ENCODE data around the gene BOLL.
"Not testable (repeated sequence)": the region's sequence is repeated elsewhere in the genome, so short reads cannot be mapped to it uniquely, and the experiment has no call there.

Gene BOLL

GRCh38 chr2:197784956-197785941 lies at the start of gene BOLL:
BOLL (minus strand) TSS chr2:197785319; CDS start chr2:197781850, 3,469 bp downstream.
- FAIRE-seq, result no peak

- not testable (repeated sequence) for FAIRE-seq
These were observed 49.7 kb upstream of the BOLL start for GRCh38 chr2:197834771-197835170.

DNA sequence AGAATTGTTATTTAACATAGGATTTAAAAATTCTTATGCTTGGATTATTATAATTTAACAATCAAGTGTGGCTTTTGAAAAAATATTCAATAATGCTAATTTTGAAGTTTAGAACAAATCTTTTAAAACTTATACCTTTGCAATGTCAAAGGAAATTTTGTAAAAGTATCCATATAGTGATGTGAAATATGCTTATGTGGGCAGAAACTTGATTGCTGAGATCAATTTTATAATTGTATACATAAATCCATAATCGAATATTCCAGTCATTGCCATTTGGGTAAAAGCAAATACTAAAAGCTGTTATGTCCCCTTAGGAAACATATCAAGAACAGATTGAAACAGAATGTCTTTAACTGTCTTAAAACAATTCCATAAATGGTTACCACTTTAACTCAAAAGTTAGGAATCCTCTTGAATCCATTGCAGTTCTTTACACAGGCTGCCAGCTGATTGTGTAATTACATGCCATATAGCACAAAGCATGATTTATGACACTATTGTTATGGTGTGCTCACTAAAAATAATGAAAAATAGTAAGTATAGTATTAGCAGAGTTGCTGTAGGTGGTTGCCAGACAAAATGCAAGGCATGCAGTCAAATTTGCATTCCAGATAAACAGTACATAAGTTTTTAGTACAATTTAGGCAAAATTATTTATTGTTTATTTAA lies 43.5 kb upstream of the BOLL start:
- peak; percentile 65 for FAIRE-seq

- FAIRE-seq, result no peak
These were observed 42.5 kb upstream of the BOLL start for GRCh38 chr2:197827618-197828017.

GRCh38 chr2:197822333-197822732 lies 37.2 kb upstream of the BOLL start:
- no peak for FAIRE-seq

- FAIRE-seq, result no peak
These were observed 36.6 kb upstream of the BOLL start for GRCh38 chr2:197821550-197822289.

- no peak for FAIRE-seq
These were observed 29.4 kb upstream of the BOLL start for GRCh38 chr2:197814526-197814925.

DNA sequence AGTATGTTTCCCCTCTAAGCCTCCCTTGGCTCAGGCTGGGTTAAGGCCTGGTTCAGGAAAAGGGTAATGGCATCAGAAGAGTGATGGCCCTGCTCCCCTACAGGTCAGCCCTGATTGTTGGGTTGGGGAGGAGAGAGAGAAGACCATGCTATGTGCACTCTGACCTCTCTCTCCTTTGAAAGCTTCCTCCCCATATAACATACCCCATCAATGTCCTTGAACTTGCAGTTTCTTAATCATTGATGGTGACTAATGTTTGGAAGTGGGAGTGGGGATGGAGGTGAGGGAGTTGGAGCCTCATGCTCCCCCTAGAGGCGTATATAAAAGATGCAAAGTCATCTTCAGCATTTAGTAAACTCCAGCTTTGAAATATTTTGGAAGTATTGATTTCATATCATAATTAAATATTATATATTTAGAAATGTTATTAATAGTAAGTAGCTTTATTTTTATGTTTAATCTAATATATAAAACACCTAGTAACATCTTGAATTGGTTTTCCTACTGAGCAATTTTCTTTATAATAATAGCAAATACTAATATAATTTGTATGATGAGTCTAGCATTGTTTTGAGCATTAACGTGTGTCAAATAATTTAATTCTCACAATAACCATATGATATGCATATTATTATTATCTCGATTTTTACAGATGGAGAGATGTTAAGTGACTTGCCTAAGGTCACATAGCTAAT lies 28.1 kb upstream of the BOLL start:
- peak; percentile 24 for FAIRE-seq

DNA sequence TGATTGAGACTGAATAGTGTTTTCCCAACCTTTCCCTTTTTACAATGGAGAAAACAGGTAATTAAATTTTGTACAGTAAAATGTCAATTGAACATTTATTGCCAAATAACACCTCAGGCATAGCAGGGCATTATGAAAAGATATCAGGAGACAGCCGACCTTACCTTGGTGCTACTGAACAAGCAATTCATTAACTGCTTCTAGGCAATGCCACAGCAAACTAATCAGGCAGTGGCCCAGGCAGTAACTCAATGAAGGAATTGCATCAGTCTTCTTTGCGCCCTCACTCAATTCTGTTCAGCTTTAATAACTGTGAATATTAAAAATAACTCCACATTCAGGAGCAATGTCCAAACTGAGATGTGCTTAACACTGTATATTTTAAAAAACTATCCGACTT lies 25.4 kb upstream of the BOLL start:
- FAIRE-seq, result no peak

DNA sequence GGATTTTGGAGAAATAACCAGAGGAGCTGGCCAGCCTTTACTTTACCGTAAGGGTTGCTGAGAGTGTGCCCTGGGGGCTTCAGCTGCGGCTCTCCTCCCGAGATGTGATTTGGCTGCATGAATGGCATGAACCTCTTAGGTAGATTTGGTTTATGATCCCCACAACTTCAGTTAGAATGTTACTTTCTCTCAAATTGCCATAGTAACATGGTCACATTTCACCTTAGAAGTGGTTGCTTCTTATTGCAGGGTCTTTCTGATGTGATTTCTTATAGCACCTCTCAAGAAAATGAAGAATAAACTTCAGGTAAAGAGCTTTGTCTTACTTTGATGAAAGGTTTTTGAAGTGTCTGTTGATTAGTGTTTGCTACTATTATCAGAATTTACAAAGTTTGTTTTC lies 24.9 kb upstream of the BOLL start:
- FAIRE-seq, result no peak

GRCh38 chr2:197809064-197809463 lies 23.9 kb upstream of the BOLL start:
- no peak for FAIRE-seq

- FAIRE-seq, result no peak
These were observed 20.9 kb upstream of the BOLL start for GRCh38 chr2:197805715-197806633.

DNA sequence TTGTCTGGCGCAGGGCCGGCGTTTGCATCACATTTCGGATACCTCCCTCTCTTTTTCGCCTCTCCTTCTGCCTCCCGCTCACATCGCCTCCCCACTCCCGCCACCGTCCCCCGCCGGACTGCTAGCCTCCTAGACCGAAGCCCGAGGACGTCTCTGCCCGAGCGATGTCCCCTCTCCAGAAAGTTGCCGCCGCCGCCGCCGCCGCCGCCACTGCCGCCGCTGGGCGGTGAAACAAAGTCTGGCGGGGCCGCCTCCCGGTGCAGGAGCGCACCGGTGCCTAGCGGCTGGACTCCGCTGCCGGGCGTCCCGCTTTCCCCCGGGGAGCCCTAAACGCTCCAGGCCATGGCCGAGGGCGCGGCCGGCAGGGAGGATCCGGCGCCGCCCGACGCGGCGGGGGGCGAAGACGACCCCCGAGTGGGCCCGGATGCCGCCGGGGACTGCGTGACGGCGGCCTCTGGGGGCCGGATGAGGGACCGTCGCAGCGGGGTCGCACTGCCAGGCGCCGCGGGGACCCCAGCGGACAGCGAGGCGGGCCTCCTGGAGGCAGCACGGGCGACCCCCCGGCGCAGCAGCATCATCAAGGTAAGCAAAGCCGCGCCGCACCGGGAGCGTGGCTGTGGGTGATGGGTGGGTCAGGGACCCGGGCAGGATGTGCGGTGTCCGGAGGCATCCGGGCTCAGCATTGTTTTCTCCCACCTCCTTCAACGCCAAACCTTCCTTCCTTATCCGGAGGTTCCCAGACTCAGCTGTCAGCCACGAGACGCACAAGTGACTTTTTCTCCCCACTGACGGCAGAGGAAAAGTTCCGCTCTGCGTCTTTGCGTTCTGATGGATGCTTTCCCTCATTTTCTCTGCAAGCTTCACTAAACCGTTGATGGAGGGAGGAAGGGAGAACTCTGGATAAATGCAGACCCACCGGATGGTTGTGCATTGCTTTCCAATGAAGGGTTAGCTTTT lies 19.9 kb upstream of the BOLL start:
- no peak for FAIRE-seq

DNA sequence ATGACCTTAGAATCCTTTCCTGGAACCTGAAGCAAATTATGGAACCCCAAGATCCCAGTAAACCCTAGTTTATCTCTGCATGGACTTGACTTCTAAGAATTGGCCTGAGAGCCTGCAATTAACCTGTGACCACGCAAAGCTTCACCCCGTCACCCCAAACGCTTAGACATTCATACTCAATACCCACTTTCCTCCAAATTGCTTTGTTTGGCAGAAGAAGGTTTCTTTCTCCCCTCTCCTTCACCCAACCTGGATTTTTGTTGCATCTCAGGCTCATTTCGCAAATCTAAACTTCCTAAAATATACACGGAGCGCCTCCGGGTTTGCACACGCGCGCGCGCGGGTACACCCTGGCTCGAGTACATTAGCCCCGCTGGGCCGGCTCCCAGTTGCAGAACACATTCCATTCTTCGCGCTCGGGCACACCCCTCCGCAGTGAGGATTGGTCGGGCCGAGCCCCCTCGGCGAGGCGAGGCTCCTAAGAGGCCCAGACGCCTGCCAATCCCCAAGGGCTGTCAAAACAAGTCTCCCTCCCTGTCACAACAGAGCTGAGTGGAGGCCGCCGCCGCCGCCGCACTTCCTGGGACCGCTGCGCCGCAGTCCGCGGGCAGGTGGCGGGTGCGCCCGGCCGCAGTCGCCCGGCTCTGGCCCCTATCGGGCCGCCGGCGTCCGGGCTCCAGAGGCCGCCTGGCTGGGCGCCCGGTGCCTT lies 19.1 kb upstream of the BOLL start, which contains the start of gene PLCL1:
TSS of gene PLCL1 (plus strand) at position 545 of the 709 bp plus-strand sequence.
- FAIRE-seq, result no peak

- peak; percentile 97 for FAIRE-seq
These were observed 17.9 kb upstream of the BOLL start for GRCh38 chr2:197803033-197803444.

GRCh38 chr2:197801033-197801432 lies 15.9 kb upstream of the BOLL start:
- FAIRE-seq, result no peak

- no peak for FAIRE-seq
These were observed 15.0 kb upstream of the BOLL start for GRCh38 chr2:197800091-197800490.

GRCh38 chr2:197799068-197799467 lies 13.9 kb upstream of the BOLL start:
- no peak for FAIRE-seq

DNA sequence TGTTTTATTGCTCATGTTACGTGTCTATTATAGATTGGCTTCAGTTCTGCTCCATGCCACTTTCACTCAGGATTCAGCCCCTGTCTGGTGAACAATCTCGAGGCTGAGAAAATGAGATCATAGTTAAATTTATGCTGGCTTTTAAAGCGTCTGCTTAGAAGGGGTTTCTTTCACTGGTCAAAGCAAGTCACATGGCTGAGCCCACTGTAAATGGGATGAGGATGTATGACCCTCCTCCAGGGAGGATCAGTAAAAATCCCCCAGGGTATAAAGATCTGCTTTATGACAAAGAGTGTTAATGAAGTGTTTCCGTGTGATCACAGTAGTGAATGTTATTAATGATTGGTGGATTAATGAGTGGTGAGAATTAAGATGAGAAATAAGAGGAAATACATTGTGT lies 13.1 kb upstream of the BOLL start:
- no peak for FAIRE-seq

- no peak for FAIRE-seq
These were observed 10.2 kb upstream of the BOLL start for GRCh38 chr2:197795277-197795676.

All from islet of Langerhans (tissue), 1 donor.